ENCODE data around the gene SCAPER.
"Not testable (repeated sequence)": the region's sequence is repeated elsewhere in the genome, so short reads cannot be mapped to it uniquely, and the experiment has no call there.

Gene SCAPER

GRCh38 chr15:76875911-76876310, 29.2 kb downstream of the SCAPER start:
- Histone ChIP-seq H2BK15ac (ENCODE audit: low read length) (no peak overlapping the region), H3K27me3 (ENCODE audit: control insufficient read depth in 3 of 3, insufficient read depth in 3 of 3, low read depth in 1 of 3, low read length in 3 of 3) (no peaks in the 10 kb centered on the region), H3K4me3 (ENCODE audit: low read length in 2 of 2) (no peak overlapping the region), H3K4me1 (ENCODE audit: control insufficient read depth in 2 of 2, insufficient read depth in 1 of 2, low read depth in 1 of 2, low read length in 2 of 2) (no peaks in the 10 kb centered on the region), H3K23ac (ENCODE audit: low read depth, low read length, poor library complexity) (no peak overlapping the region), H2BK120ac (ENCODE audit: low read depth, low read length) (no peak overlapping the region), H2BK5ac (ENCODE audit: low read length) (no peak overlapping the region), H2AK5ac (ENCODE audit: low read depth, low read length) (no peak overlapping the region), H3K4ac (ENCODE audit: low read length) (no peak overlapping the region), H2BK12ac (ENCODE audit: low read length) (no peak overlapping the region), H3K9ac (ENCODE audit: low read depth, low read length, poor library complexity) (peak overlapping the region; percentile 50), H3K9me3 (replicated peaks in 1 of 2; ENCODE audit: control insufficient read depth in 2 of 2, insufficient read depth in 1 of 2, low read depth in 1 of 2, low read length in 2 of 2) (no peaks in the 10 kb centered on the region), H2AFZ (ENCODE audit: low read length) (no peak overlapping the region), H3K27ac (replicated peaks; ENCODE audit: low read length) (no peak overlapping the region), H3K36me3 (replicated peaks in 1 of 2; ENCODE audit: control insufficient read depth in 2 of 2, insufficient read depth in 2 of 2, low read length in 2 of 2) (peaks cover 0 to 6% of the 10 kb centered on the region in 2 donors), H4K8ac (ENCODE audit: low read depth, low read length) (no peak overlapping the region), H3K79me1 (ENCODE audit: low read depth, low read length) (no peaks in the 10 kb centered on the region), H3K4me2 (ENCODE audit: insufficient read depth, low read length, poor library complexity, severe bottlenecking) (no peak overlapping the region), H3K18ac (ENCODE audit: low read length) (no peak overlapping the region), H4K91ac (ENCODE audit: low read depth, low read length, poor library complexity) (no peak overlapping the region), H3K14ac (ENCODE audit: low read length) (no peak overlapping the region)
- no peak for DNase-seq (ENCODE audit: low spot score)
- WGBS, 2 donors (ENCODE audit: extremely low coverage in 2 of 2, insufficient read length in 2 of 2, insufficient replicate concordance in 1 of 2), result no CpG with 5 or more reads among the region's 26 CpGs

DNA sequence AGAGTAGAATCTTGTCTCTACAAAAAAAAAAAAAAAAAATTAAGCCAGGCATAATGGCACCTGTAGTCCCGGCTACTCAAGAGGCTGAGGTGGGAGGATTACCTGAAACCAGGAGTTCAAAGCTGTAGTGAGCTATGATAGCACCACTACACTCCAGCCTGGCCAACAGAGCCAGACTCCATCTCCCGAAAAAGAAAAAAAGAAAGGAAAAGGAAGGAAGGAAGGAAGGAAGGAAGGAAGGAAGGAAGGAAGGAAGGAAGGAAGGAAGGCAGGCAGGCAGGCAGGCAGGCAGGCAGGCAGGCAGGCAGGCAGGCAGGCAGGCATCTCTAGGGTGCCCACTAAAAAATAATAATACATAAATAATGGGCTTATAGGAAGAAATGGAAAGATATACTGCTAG, 32.1 kb downstream of the SCAPER start:
- H4K8ac ChIP-seq (ENCODE audit: low read depth, low read length); H3K79me1 ChIP-seq (ENCODE audit: low read depth, low read length); H3K27me3 ChIP-seq (ENCODE audit: control insufficient read depth in 3 of 3, insufficient read depth in 3 of 3, low read depth in 1 of 3, low read length in 3 of 3); H3K18ac ChIP-seq (ENCODE audit: low read length); DNase-seq (ENCODE audit: low spot score); H3K9me3 ChIP-seq (replicated peaks in 1 of 2; ENCODE audit: control insufficient read depth in 2 of 2, insufficient read depth in 1 of 2, low read depth in 1 of 2, low read length in 2 of 2); H2BK120ac ChIP-seq (ENCODE audit: low read depth, low read length); H3K27ac ChIP-seq (replicated peaks; ENCODE audit: low read length); H4K91ac ChIP-seq (ENCODE audit: low read depth, low read length, poor library complexity); H3K14ac ChIP-seq (ENCODE audit: low read length); H2AFZ ChIP-seq (ENCODE audit: low read length); H3K4me2 ChIP-seq (ENCODE audit: insufficient read depth, low read length, poor library complexity, severe bottlenecking); H3K4me3 ChIP-seq (ENCODE audit: low read length in 2 of 2); H2BK15ac ChIP-seq (ENCODE audit: low read length); H2AK5ac ChIP-seq (ENCODE audit: low read depth, low read length); H3K4me1 ChIP-seq (ENCODE audit: control insufficient read depth in 2 of 2, insufficient read depth in 1 of 2, low read depth in 1 of 2, low read length in 2 of 2); H3K4ac ChIP-seq (ENCODE audit: low read length); H2BK12ac ChIP-seq (ENCODE audit: low read length); H2BK5ac ChIP-seq (ENCODE audit: low read length); H3K36me3 ChIP-seq (replicated peaks in 1 of 2; ENCODE audit: control insufficient read depth in 2 of 2, insufficient read depth in 2 of 2, low read length in 2 of 2); H3K23ac ChIP-seq (ENCODE audit: low read depth, low read length, poor library complexity); H3K9ac ChIP-seq (ENCODE audit: low read depth, low read length, poor library complexity): not testable (repeated sequence)
- WGBS, 2 donors (ENCODE audit: extremely low coverage in 2 of 2, insufficient read length in 2 of 2, insufficient replicate concordance in 1 of 2), result no CpG with 5 or more reads among the region's 2 CpGs

DNA sequence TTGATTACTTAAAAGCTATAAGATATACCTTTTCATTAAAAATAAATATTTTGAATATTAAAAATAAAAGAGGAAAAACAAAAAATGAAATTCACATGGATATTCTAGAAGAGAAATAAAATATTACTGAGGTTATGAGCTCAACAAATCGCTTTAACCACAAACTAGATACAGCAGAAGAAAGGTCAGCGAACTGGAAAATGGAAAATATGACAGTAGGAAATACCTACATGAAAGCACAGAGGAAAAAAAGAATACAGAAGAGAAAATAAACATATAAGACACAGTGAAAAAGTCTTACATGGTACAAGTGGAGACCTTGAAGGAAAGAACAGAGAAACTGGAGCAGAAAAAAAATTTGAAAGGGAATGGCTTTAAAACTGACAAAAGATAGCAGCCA, 33.2 kb downstream of the SCAPER start:
- no peak for DNase-seq (ENCODE audit: low spot score)
- Histone ChIP-seq H3K27me3 (ENCODE audit: control insufficient read depth in 3 of 3, insufficient read depth in 3 of 3, low read depth in 1 of 3, low read length in 3 of 3) (no peaks in the 10 kb centered on the region), H2BK120ac (ENCODE audit: low read depth, low read length) (no peak overlapping the region), H3K79me1 (ENCODE audit: low read depth, low read length) (no peaks in the 10 kb centered on the region), H3K4me1 (ENCODE audit: control insufficient read depth in 2 of 2, insufficient read depth in 1 of 2, low read depth in 1 of 2, low read length in 2 of 2) (no peaks in the 10 kb centered on the region), H3K9me3 (replicated peaks in 1 of 2; ENCODE audit: control insufficient read depth in 2 of 2, insufficient read depth in 1 of 2, low read depth in 1 of 2, low read length in 2 of 2) (no peaks in the 10 kb centered on the region), H2BK12ac (ENCODE audit: low read length) (no peak overlapping the region), H4K8ac (ENCODE audit: low read depth, low read length) (no peak overlapping the region), H3K23ac (ENCODE audit: low read depth, low read length, poor library complexity) (no peak overlapping the region), H3K14ac (ENCODE audit: low read length) (no peak overlapping the region), H2AFZ (ENCODE audit: low read length) (no peak overlapping the region), H3K27ac (replicated peaks; ENCODE audit: low read length) (no peak overlapping the region), H4K91ac (ENCODE audit: low read depth, low read length, poor library complexity) (no peak overlapping the region), H2AK5ac (ENCODE audit: low read depth, low read length) (no peak overlapping the region), H3K18ac (ENCODE audit: low read length) (no peak overlapping the region), H2BK5ac (ENCODE audit: low read length) (no peak overlapping the region), H3K9ac (ENCODE audit: low read depth, low read length, poor library complexity) (no peak overlapping the region), H3K36me3 (replicated peaks in 1 of 2; ENCODE audit: control insufficient read depth in 2 of 2, insufficient read depth in 2 of 2, low read length in 2 of 2) (peaks cover 0 to 6% of the 10 kb centered on the region in 2 donors), H2BK15ac (ENCODE audit: low read length) (no peak overlapping the region), H3K4me2 (ENCODE audit: insufficient read depth, low read length, poor library complexity, severe bottlenecking) (no peak overlapping the region), H3K4me3 (ENCODE audit: low read length in 2 of 2) (no peak overlapping the region), H3K4ac (ENCODE audit: low read length) (no peak overlapping the region)
- no CpG with 5 or more reads among the region's 2 CpGs for WGBS, 2 donors (ENCODE audit: extremely low coverage in 2 of 2, insufficient read length in 2 of 2, insufficient replicate concordance in 1 of 2)

- no peak overlapping the region for H4K8ac ChIP-seq (ENCODE audit: low read depth, low read length)
- no peak overlapping the region for H3K4me3 ChIP-seq (ENCODE audit: low read length in 2 of 2)
- no peak for DNase-seq (ENCODE audit: low spot score)
- H3K9me3 ChIP-seq (replicated peaks in 1 of 2; ENCODE audit: control insufficient read depth in 2 of 2, insufficient read depth in 1 of 2, low read depth in 1 of 2, low read length in 2 of 2), result no peaks in the 10 kb centered on the region
- H3K9ac ChIP-seq (ENCODE audit: low read depth, low read length, poor library complexity), result no peak overlapping the region
- no peak overlapping the region for H2BK120ac ChIP-seq (ENCODE audit: low read depth, low read length)
- H3K4ac ChIP-seq (ENCODE audit: low read length), result no peak overlapping the region
- no peak overlapping the region for H2BK15ac ChIP-seq (ENCODE audit: low read length)
- H3K4me2 ChIP-seq (ENCODE audit: insufficient read depth, low read length, poor library complexity, severe bottlenecking), result no peak overlapping the region
- no peak overlapping the region for H3K23ac ChIP-seq (ENCODE audit: low read depth, low read length, poor library complexity)
- no peaks in the 10 kb centered on the region for H3K79me1 ChIP-seq (ENCODE audit: low read depth, low read length)
- H3K36me3 ChIP-seq (replicated peaks in 1 of 2; ENCODE audit: control insufficient read depth in 2 of 2, insufficient read depth in 2 of 2, low read length in 2 of 2), result no peaks in the 10 kb centered on the region
- H3K27me3 ChIP-seq (ENCODE audit: control insufficient read depth in 3 of 3, insufficient read depth in 3 of 3, low read depth in 1 of 3, low read length in 3 of 3), result no peaks in the 10 kb centered on the region
- H3K27ac ChIP-seq (replicated peaks; ENCODE audit: low read length), result no peak overlapping the region
- H2BK5ac ChIP-seq (ENCODE audit: low read length), result no peak overlapping the region
- H3K14ac ChIP-seq (ENCODE audit: low read length), result no peak overlapping the region
- no peak overlapping the region for H2BK12ac ChIP-seq (ENCODE audit: low read length)
- no peak overlapping the region for H3K18ac ChIP-seq (ENCODE audit: low read length)
- no peak overlapping the region for H2AK5ac ChIP-seq (ENCODE audit: low read depth, low read length)
- peaks cover 0 to 1% of the 10 kb centered on the region in 2 donors for H3K4me1 ChIP-seq (ENCODE audit: control insufficient read depth in 2 of 2, insufficient read depth in 1 of 2, low read depth in 1 of 2, low read length in 2 of 2)
- H2AFZ ChIP-seq (ENCODE audit: low read length), result no peak overlapping the region
- no peak overlapping the region for H4K91ac ChIP-seq (ENCODE audit: low read depth, low read length, poor library complexity)
Observed at GRCh38 chr15:76868740-76869139, 36.4 kb downstream of the SCAPER start.

Data from neuronal stem cell (in vitro differentiated cells).